HG03175 (cell line): Measurements from ENCODE around the gene FSTL4.
"Not testable (repeated sequence)": the region's sequence is repeated elsewhere in the genome, so short reads cannot be mapped to it uniquely, and the experiment has no call there.

Source experiments
- ATAC-seq: cut with Tn5 transposase; IDR thresholded peaks from one replicate; pipeline ENCODE4 v1.9.1; 2021; ENCODE audit warnings: mild to moderate bottlenecking, moderate library complexity; ENCODE audit not compliant: unreplicated experiment

The FSTL4 gene

DNA sequence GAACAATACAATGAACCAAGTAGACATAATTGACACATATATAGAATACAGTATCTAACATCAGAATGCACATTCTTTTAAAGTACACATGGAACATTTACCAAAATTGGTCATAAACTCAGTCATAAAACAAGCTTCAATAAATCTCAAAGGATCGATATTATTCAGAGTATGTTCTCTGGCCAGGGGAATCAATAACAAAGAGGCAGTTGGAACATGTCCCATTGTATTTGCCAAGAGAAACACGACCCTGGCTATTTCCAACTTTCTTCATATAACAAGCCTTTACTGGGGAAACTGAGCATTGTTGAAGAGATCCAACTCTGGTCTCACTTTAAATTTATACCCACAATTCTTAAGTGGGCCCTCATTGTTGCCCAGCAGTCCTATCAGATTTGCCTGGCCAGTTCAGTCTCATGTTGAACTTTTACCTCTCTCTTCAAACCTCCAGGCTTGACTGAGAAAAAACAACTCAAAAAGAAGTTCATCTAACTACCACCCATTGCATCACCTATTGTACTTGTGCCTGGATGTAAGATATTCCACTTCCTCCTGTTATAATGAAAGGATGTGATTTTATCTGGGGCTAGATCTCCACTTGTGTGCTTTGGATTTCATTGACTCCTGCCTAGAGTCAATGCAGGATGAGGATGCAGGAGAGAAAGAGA, 398.1 kb downstream of the FSTL4 start:
- no peak for ATAC-seq

DNA sequence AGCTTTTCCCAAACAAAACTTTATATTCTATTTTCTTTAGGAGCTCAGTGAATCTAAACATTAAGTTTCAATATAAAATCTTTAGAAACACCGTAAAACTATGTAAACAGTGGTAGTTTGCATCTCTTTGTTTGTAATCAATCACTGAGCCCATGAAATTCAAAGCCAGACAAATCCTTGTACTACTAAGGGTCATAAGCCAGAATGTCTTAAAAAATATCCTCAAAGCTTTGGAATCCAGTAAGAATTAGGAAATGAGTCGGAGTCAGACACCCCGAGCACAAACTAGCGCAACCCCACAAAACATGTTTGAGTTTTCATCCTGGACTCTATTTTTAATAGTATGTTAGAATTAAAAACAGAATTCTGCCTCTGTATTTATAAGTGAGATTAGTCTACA, 406.7 kb downstream of the FSTL4 start:
- ATAC-seq, result no peak

- no peak for ATAC-seq
Observed at GRCh38 chr5:133205204-133205603, 407.1 kb downstream of the FSTL4 start.

DNA sequence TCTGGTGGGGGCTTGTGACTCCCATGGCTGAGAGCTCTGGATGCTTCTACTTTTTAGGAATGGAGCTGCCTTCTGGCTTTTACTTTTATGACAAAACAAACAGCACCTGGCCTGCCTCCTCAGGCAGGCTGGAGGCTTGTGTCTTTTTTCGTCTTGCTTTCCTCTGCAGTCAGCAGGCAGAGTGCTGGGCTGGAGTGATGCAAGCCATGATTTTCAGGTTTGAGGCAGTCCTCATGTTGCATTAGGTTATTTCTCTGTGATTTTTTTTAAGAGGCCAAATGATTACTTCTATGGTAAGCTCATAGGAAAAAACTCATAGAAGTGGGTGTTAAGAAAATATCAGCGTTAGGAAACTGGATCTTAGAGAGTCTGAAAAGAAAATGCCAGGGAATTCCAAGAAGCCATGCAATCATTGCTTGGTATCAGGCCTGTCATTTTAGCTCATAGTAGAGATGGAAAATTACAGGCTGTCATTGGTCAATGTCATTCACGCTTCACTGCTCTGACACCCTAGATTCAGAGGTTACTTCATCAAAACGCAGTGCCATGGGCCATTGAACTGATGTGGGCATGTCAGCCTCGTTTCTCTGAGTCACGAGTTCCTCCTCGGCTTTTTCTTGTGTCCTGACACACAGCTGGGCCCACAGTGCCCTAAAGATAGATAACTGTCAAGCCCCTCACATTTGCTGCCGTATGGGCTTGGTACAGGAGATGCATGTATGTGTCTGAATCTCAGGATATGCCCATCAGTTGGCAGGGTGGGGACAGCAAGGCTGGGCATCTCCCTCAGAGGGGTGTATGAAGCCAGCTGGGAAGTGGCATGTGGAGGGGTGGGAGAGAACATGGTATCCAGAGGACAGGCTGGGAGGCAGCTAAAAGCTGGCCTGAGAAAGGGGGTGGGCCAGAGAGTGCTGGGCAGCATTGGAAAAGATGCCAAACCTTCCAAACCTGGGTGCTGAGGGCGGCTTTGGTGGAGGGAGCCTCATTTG, 408.7 kb downstream of the FSTL4 start:
- ATAC-seq, result no peak

DNA sequence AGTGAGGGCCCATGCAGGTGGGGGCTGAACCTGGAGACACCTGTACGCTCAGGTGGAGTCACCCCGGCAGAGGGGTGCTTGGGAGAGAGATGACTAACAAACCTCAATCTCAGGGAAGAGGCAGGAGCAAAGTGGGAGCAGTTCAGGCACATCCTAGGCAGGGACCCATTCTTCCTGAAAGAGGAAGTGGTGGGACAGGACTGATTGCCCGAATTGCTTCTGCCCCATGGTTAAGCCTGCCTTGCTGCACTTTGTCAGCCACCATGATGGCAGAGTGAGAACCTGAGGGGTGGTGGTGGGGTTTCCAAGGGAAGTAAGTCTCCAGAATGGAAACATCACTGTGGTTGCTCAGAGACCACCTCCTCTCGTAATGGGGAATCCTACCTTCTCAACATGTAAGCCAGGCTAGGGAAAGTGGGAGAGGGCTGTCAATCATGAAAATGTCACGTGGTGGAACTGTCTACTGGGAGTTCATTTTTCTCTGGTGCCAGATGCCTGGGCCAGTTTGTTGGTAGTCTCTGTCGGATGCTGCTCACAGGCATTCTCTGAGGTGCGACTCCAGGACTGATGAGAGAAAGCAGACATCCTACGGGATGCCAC, 410.2 kb downstream of the FSTL4 start:
- ATAC-seq, result no peak

DNA sequence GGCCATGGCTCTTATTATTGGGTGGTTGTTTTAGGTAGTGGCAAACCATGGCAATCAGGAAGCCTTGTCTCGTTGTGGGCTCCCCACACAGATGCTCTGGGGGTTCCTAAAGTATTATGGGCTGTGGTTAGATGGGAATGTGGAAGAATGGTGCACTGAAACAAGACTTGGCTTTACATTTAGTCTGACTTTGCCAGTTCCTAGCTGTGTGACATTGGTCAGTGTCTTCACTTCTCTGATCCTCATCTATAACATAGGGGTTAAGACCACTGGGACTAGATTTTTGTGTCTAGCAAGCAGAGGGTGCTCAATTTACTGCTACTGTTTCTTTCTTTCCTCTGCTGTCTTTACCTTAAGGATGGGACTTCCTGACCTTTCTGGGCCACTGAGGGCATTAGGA, 411.0 kb downstream of the FSTL4 start:
- no peak for ATAC-seq

GRCh38 chr5:133200256-133200655, 412.1 kb downstream of the FSTL4 start:
- ATAC-seq, result no peak

- no peak for ATAC-seq
Observed at GRCh38 chr5:133199417-133200178, 412.7 kb downstream of the FSTL4 start.

GRCh38 chr5:133198511-133198910, 413.8 kb downstream of the FSTL4 start:
- no peak for ATAC-seq

DNA sequence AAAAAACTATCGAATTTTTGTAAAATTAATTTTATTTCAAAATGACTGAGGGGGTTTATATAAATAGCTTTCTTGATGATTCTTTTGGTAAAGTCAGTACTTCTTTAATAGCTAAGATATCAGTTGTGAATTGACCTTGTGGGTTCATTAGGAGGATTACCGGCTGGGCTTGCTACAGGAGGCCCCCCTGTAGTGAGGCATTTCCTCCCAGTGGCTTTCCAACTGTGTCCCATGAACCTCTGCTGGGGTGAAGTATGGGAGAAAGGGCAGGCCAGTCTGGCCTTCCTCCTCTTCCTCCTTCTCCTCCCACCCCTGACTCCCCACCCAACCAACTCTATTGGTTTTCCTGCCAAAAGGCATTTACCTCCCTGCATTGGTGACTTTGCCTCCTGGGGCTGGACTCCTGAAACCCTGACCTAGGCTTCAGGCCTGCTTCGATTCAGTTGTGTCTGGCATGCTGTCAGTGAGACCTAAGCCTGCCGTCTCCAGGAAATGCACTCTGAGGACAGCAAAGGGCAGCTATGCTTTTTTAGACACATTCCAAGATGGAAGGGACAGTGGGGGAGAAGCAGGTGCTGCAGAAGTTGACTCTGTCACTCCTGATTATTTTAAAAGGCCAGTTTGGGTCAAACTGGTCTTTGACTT, 415.8 kb downstream of the FSTL4 start:
- no peak for ATAC-seq

DNA sequence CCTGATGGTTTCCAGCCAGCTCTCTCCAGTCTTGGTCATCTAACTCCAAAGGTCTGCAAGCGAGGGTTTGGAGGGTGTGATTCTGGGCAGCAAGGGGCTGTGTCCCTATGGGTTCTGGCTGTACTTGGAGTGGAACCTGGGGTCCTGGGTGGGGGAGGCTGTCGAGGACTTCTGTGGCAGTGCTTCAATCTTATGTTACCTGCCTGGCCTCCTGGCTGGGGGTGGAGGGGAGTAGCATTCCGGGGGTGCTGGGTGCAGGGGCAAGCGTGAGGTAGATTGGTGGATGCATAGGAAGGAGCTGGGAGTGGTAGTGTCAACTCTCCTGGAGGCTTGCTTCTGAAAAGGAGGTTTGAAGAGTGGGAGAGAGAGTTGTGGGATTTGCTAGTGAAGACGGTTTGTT, 417.1 kb downstream of the FSTL4 start:
- ATAC-seq, result no peak

GRCh38 chr5:133193794-133194193, 418.5 kb downstream of the FSTL4 start:
- ATAC-seq, result no peak

DNA sequence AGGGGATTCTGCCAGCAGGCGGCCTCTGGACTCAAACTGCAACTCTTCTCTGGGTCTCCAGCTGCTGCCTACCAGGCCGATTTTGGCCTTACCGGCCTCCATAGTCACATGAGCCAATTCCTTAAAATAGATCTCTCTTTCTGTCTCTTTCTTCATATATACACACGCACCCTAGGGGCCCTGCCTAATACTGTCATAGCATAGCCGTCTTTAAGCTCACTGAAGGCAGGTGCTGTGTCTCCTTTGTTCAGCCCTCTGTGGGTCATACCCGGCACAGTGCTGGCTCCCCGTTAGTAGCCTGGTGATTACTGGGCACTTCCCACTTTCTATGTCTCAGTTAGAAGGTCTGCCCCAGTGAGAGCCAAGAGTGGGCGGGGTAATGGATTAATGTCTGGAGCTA, 419.6 kb downstream of the FSTL4 start:
- ATAC-seq, result no peak

- ATAC-seq, result no peak
Observed at GRCh38 chr5:133189881-133190280, 422.5 kb downstream of the FSTL4 start.

DNA sequence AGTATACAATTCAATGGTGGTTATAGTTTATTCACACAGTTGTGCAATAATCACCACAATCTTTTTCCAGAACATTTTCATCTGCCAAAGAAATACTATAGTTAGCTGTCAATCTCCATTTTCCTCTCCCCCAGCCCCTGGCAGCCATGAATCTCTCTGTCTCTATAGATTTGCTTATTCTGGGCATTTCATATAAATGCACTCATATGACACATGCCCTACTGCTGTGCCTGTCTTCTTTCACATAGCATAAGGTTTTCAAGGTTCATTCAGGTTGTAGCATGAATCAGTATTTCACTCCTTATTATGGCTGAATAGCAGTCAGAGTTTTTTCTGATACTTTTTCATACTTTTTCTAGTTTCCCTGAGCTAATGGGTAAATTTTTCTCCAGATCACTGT, 432.9 kb downstream of the FSTL4 start:
- ATAC-seq, result no peak

- not testable (repeated sequence) for ATAC-seq
Observed at GRCh38 chr5:133170756-133171387, 441.5 kb downstream of the FSTL4 start.

GRCh38 chr5:133164759-133165158, 447.6 kb downstream of the FSTL4 start:
- no peak for ATAC-seq

- ATAC-seq, result no peak
Observed at GRCh38 chr5:133163839-133164238, 448.5 kb downstream of the FSTL4 start.

DNA sequence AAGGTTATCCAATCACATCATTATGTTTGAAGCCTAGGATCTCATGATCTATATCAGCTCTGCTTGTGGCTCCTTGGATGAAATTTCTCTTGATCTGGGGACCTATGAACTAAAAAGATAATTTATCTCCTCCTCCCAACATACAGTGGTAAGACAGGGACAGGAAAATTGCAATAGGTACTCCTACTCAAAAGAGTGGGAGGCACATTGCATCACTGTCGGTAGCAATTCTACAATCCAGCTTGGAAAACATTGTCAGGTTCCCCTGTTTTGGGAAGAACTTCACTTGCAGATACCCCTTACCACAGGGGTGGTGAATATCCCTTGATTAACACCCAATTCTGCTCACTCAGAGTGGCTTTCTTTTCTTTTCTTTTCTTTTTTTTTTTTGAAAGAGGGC, 452.8 kb downstream of the FSTL4 start:
- no peak for ATAC-seq

- no peak for ATAC-seq
Observed at GRCh38 chr5:133155326-133155969, 456.9 kb downstream of the FSTL4 start.
